IMR-90 (cell line): ENCODE results near the gene ADAMTS20.

Experiments
- MAZ ChIP-seq: IDR thresholded peaks from 2 replicates; pipeline ENCODE4 v1.6.1; 2012; ENCODE audit warnings: low read depth, mild to moderate bottlenecking, low read length, improper control_type of control experiment, moderate library complexity, borderline replicate concordance
- POLR2A ChIP-seq: IDR thresholded peaks from 2 replicates; pipeline ENCODE4 v1.6.1; 2012; ENCODE audit warnings: mild to moderate bottlenecking, low read depth, low read length
- RCOR1 ChIP-seq: IDR thresholded peaks from 2 replicates; pipeline ENCODE4 v1.6.1; 2012; ENCODE audit warnings: mild to moderate bottlenecking, low read length, improper control_type of control experiment; ENCODE audit not compliant: insufficient replicate concordance
- TF ChIP-seq, protein P1 (sequence below): conservative IDR thresholded peaks from 2 replicates; pipeline ENCODE4 v1.5.1; 2012; ENCODE audit warnings: mild to moderate bottlenecking, low read depth, low read length, improper control_type of control experiment

GRCh38 chr12:43550831-43551271 lies 1.2 kb downstream of the ADAMTS20 start:
- TF ChIP-seq MAZ (no peak), POLR2A (no peak), RCOR1 (no peak)
- TF ChIP-seq, protein P1, sequence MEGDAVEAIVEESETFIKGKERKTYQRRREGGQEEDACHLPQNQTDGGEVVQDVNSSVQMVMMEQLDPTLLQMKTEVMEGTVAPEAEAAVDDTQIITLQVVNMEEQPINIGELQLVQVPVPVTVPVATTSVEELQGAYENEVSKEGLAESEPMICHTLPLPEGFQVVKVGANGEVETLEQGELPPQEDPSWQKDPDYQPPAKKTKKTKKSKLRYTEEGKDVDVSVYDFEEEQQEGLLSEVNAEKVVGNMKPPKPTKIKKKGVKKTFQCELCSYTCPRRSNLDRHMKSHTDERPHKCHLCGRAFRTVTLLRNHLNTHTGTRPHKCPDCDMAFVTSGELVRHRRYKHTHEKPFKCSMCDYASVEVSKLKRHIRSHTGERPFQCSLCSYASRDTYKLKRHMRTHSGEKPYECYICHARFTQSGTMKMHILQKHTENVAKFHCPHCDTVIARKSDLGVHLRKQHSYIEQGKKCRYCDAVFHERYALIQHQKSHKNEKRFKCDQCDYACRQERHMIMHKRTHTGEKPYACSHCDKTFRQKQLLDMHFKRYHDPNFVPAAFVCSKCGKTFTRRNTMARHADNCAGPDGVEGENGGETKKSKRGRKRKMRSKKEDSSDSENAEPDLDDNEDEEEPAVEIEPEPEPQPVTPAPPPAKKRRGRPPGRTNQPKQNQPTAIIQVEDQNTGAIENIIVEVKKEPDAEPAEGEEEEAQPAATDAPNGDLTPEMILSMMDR = no peak
